ENCODE data around the gene ZFYVE1.

GRCh38 chr14:73049428-73049827 is 22.5 kb upstream of the ZFYVE1 start:
- no peak for TF ChIP-seq CTCF (IDR thresholded peaks at IDR 0.05)
- TF ChIP-seq, protein P1, sequence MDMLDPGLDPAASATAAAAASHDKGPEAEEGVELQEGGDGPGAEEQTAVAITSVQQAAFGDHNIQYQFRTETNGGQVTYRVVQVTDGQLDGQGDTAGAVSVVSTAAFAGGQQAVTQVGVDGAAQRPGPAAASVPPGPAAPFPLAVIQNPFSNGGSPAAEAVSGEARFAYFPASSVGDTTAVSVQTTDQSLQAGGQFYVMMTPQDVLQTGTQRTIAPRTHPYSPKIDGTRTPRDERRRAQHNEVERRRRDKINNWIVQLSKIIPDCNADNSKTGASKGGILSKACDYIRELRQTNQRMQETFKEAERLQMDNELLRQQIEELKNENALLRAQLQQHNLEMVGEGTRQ (IDR thresholded peaks at IDR 0.05; ENCODE audit: borderline replicate concordance, low read depth, low read length) = no peak
- TF ChIP-seq SIN3A (IDR thresholded peaks at IDR 0.05; ENCODE audit: borderline replicate concordance, low read depth, low read length) = no peak
- TF ChIP-seq TAF1 (IDR thresholded peaks at IDR 0.05; ENCODE audit: borderline replicate concordance, low read depth, low read length) = no peak
- no peak for TF ChIP-seq EP300 (IDR thresholded peaks at IDR 0.05; ENCODE audit: borderline replicate concordance in 1 of 2, low read depth in 1 of 2, low read length in 1 of 2)
- TF ChIP-seq JUND (IDR thresholded peaks at IDR 0.05) = no peak
- TF ChIP-seq MXI1 (IDR thresholded peaks at IDR 0.05; ENCODE audit: low read depth, low read length) = no peak
- TF ChIP-seq GATA2 (CRISPR knock-in tag; IDR thresholded peaks at IDR 0.05) = no peak
- no peak for TF ChIP-seq GABPA (IDR thresholded peaks at IDR 0.05; ENCODE audit: low read depth)

All from SK-N-SH (cell line).